ENCODE measurements around the gene STARD3NL. TPM values are rescaled to one million over a fixed set of nuclear protein-coding genes. Genes with fewer than 3 reads are reported as not detected.

Gene STARD3NL
- total RNA-seq, result 98.0 and 120 TPM in 2 replicates

GRCh38 chr7:38178004-38178694 lies at the start of gene STARD3NL:
Gene STARD3NL (plus strand): TSS chr7:38178245. CDS start chr7:38207505, 29,260 bp downstream.

GRCh38 chr7:38273286-38273995 lies 95.4 kb downstream of the STARD3NL start, which contains the start of gene TARP:
Gene TARP (minus strand): TSS chr7:38273636.

